Stimulated activated naive CD8-positive, alpha-beta T cell treated with anti-CD3 and anti-CD28 coated beads, Interleukin-15, Interleukin-2, amounts not matched to agents 100 U/mL and 50 U/mL, for 24 hours (primary cell): Measurements from ENCODE around the gene ODAD3.
A peak's percentile ranks its signal among the peaks of the same experiment; 100 is the strongest.
"Not testable (repeated sequence)": the region's sequence is repeated elsewhere in the genome, so short reads cannot be mapped to it uniquely, and the experiment has no call there.

Experiments
- ATAC-seq: fragments of 150-1000 bp; cut with Tn5 transposase; one replicate; pipeline ENCODE4 v1.10.0; 2021
- DNase-seq: peaks from one replicate; pipeline ENCODE4 v3.0.0; 2021

Gene ODAD3

GRCh38 chr19:11435057-11435832 is at the start of gene ODAD3, which contains the start of gene PRKCSH:
Gene ODAD3, minus strand, starts transcription at chr19:11435121. Its CDS starts 105 bp downstream, at chr19:11435016.
Gene PRKCSH, plus strand, starts transcription at chr19:11435635. Its CDS starts 483 bp downstream, at chr19:11436118.
- ATAC-seq: peak; percentile 96

GRCh38 chr19:11483366-11484111 is 48.6 kb upstream of the ODAD3 start:
- DNase-seq (no peak), ATAC-seq (no peak)

More at GRCh38 chr19:11435057-11435832, at the start of gene ODAD3, which contains the start of gene PRKCSH:
- peak; percentile 99 for DNase-seq

GRCh38 chr19:11482384-11483050 is 47.6 kb upstream of the ODAD3 start:
- peak; percentile 94 for DNase-seq
- peak; percentile 74 for ATAC-seq

GRCh38 chr19:11481534-11482383 is 46.8 kb upstream of the ODAD3 start:
- peak; percentile 89 for ATAC-seq
- peak; percentile 88 for DNase-seq

GRCh38 chr19:11480715-11481533 is 46.0 kb upstream of the ODAD3 start, which contains the start of gene ELAVL3:
Gene ELAVL3, minus strand, starts transcription at chr19:11481046. Its CDS starts 438 bp downstream, at chr19:11480608.
- no peak for DNase-seq
- no peak for ATAC-seq

GRCh38 chr19:11479898-11480714 is 45.2 kb upstream of the ODAD3 start:
- DNase-seq (no peak), ATAC-seq (no peak)

GRCh38 chr19:11479090-11479897 is 44.4 kb upstream of the ODAD3 start:
- DNase-seq (peak; percentile 53), ATAC-seq (no peak)

GRCh38 chr19:11478167-11479089 is 43.5 kb upstream of the ODAD3 start:
- ATAC-seq (no peak), DNase-seq (no peak)

- ATAC-seq: no peak
Observed at GRCh38 chr19:11475861-11476260, 40.9 kb upstream of the ODAD3 start.

GRCh38 chr19:11475343-11475742 is 40.4 kb upstream of the ODAD3 start:
- not testable (repeated sequence) for ATAC-seq, DNase-seq

More at GRCh38 chr19:11475861-11476260, 40.9 kb upstream of the ODAD3 start:
- no peak for DNase-seq

GRCh38 chr19:11473725-11474124 is 38.8 kb upstream of the ODAD3 start:
- DNase-seq: no peak
- no peak for ATAC-seq

- ATAC-seq: not testable (repeated sequence)
Observed at GRCh38 chr19:11468266-11468845, 33.4 kb upstream of the ODAD3 start.

GRCh38 chr19:11465600-11465999 is 30.7 kb upstream of the ODAD3 start:
- ATAC-seq: no peak
- no peak for DNase-seq

More at GRCh38 chr19:11468266-11468845, 33.4 kb upstream of the ODAD3 start:
- not testable (repeated sequence) for DNase-seq

GRCh38 chr19:11464333-11465265 is 29.7 kb upstream of the ODAD3 start:
- DNase-seq (no peak), ATAC-seq (no peak)

GRCh38 chr19:11463391-11463790 is 28.5 kb upstream of the ODAD3 start:
- no peak for ATAC-seq
- no peak for DNase-seq

GRCh38 chr19:11461453-11461852 is 26.5 kb upstream of the ODAD3 start:
- DNase-seq: no peak
- no peak for ATAC-seq
